LNCaP clone FGC (cell line): ENCODE measurements around the gene RHOT2.

Experiments used
- DNase-seq: peaks from one replicate; pipeline ENCODE4 v3.0.0-alpha.2; 2011; ENCODE audit warnings: low read depth
- H3K4me3 ChIP-seq: 2 replicates; pipeline ENCODE4 v1.5.1; 2011; ENCODE audit warnings: mild to moderate bottlenecking, low read depth, low read length, control low read depth
- CTCF ChIP-seq: IDR thresholded peaks from 2 replicates; pipeline ENCODE4 v1.5.1; 2012; ENCODE audit warnings: mild to moderate bottlenecking; ENCODE audit not compliant: control insufficient read depth, insufficient read depth; ENCODE audit errors: extremely low read depth

The RHOT2 gene

GRCh38 chr16:718922-719321, 51.0 kb downstream of the RHOT2 start:
- no peak overlapping the region for H3K4me3 ChIP-seq
- no peak for TF ChIP-seq CTCF
- DNase-seq: no peak

- no peak for DNase-seq
- TF ChIP-seq CTCF: peak; percentile 35
- peak overlapping the region; percentile 92 for H3K4me3 ChIP-seq
Observed at GRCh38 chr16:719815-720446, 52.0 kb downstream of the RHOT2 start.

GRCh38 chr16:720447-720989, 52.6 kb downstream of the RHOT2 start:
- TF ChIP-seq CTCF: peak; percentile 22; the same call in 1 of the 2 replicates
- no peak for DNase-seq
- peak overlapping the region; percentile 92 for H3K4me3 ChIP-seq

GRCh38 chr16:720990-721764, 53.2 kb downstream of the RHOT2 start, which contains the start of gene ANTKMT:
ANTKMT (plus strand) TSS chr16:721146; CDS start chr16:721275, 129 bp downstream.
- DNase-seq: peak; percentile 69
- no peak for TF ChIP-seq CTCF
- H3K4me3 ChIP-seq: peak within 1 kb of the TSS; percentile 92

GRCh38 chr16:721765-722540, 54.0 kb downstream of the RHOT2 start:
- no peak for DNase-seq
- TF ChIP-seq CTCF: no peak
- peak overlapping the region; percentile 92 for H3K4me3 ChIP-seq

- TF ChIP-seq CTCF: no peak
- DNase-seq: no peak
- no peak overlapping the region for H3K4me3 ChIP-seq
Observed at GRCh38 chr16:722835-723633, 55.1 kb downstream of the RHOT2 start.
